Hepatic stellate cell (primary cell): ENCODE data around the gene XPO6.
A peak's percentile ranks its signal among the peaks of the same experiment; 100 is the strongest.
"Not testable (repeated sequence)": the region's sequence is repeated elsewhere in the genome, so short reads cannot be mapped to it uniquely, and the experiment has no call there.

Experiments
- DNase-seq: peaks from one replicate; pipeline ENCODE4 v3.0.0; 2011; ENCODE audit warnings: low spot score

The XPO6 gene

GRCh38 chr16:28211758-28212531 is at the start of gene XPO6:
Gene XPO6, minus strand, starts transcription at chr16:28211965. Its CDS starts 597 bp downstream, at chr16:28211368.
- DNase-seq: peak; percentile 83

GRCh38 chr16:28260193-28260592 is 48.4 kb upstream of the XPO6 start:
- no peak for DNase-seq

GRCh38 chr16:28259781-28260150 is 48.0 kb upstream of the XPO6 start:
- no peak for DNase-seq

GRCh38 chr16:28259091-28259780 is 47.5 kb upstream of the XPO6 start:
- no peak for DNase-seq

GRCh38 chr16:28258567-28258966 is 46.8 kb upstream of the XPO6 start:
- DNase-seq: peak; percentile 47

- no peak for DNase-seq
Measured at GRCh38 chr16:28257256-28257655, 45.5 kb upstream of the XPO6 start.

GRCh38 chr16:28255838-28256237 is 44.1 kb upstream of the XPO6 start:
- DNase-seq: no peak

- no peak for DNase-seq
Measured at GRCh38 chr16:28254158-28254557, 42.4 kb upstream of the XPO6 start.

- DNase-seq: no peak
Measured at GRCh38 chr16:28250999-28251398, 39.2 kb upstream of the XPO6 start.

GRCh38 chr16:28249483-28249882 is 37.7 kb upstream of the XPO6 start:
- not testable (repeated sequence) for DNase-seq

- no peak for DNase-seq
Measured at GRCh38 chr16:28241924-28242323, 30.2 kb upstream of the XPO6 start.

- no peak for DNase-seq
Measured at GRCh38 chr16:28237754-28238357, 26.1 kb upstream of the XPO6 start.

GRCh38 chr16:28231763-28232162 is 20.0 kb upstream of the XPO6 start:
- DNase-seq: no peak

GRCh38 chr16:28223909-28224308 is 12.1 kb upstream of the XPO6 start:
- not testable (repeated sequence) for DNase-seq

GRCh38 chr16:28219777-28220176 is 8.0 kb upstream of the XPO6 start:
- DNase-seq: not testable (repeated sequence)

GRCh38 chr16:28219282-28219681 is 7.5 kb upstream of the XPO6 start:
- DNase-seq: no peak

GRCh38 chr16:28218109-28218508 is 6.3 kb upstream of the XPO6 start:
- DNase-seq: peak; percentile 40

- DNase-seq: no peak
Measured at GRCh38 chr16:28217326-28217725, 5.6 kb upstream of the XPO6 start.

GRCh38 chr16:28213396-28213795 is 1.6 kb upstream of the XPO6 start:
- DNase-seq: no peak

- DNase-seq: no peak
Measured at GRCh38 chr16:28212532-28212873, 738 bp upstream of the XPO6 start.

- DNase-seq: peak; percentile 82
Measured at GRCh38 chr16:28210979-28211588, 681 bp downstream of the XPO6 start.

GRCh38 chr16:28210264-28210663 is 1.5 kb downstream of the XPO6 start:
- DNase-seq: no peak

- no peak for DNase-seq
Measured at GRCh38 chr16:28208824-28209223, 2.9 kb downstream of the XPO6 start.
